UCSD-AML1 (cell line): ENCODE results near the gene COL6A2.

ENCODE experiments used
- DNase-seq: peaks from one replicate; lab custom pipeline; 2025; ENCODE audit not compliant: unreplicated experiment; lab: John Stamatoyannopoulos, UW

Gene COL6A2

GRCh38 chr21:46124083-46124925, 26.4 kb downstream of the COL6A2 start:
- no peak for DNase-seq

- DNase-seq = no peak
Measured at GRCh38 chr21:46124926-46125845, 27.3 kb downstream of the COL6A2 start.

GRCh38 chr21:46125846-46126301, 28.0 kb downstream of the COL6A2 start:
- no peak for DNase-seq

GRCh38 chr21:46126309-46127238, 28.7 kb downstream of the COL6A2 start:
- no peak for DNase-seq

GRCh38 chr21:46127239-46128105, 29.6 kb downstream of the COL6A2 start:
- no peak for DNase-seq

- no peak for DNase-seq
Measured at GRCh38 chr21:46128106-46128932, 30.4 kb downstream of the COL6A2 start.

GRCh38 chr21:46128933-46129571, 31.1 kb downstream of the COL6A2 start:
- no peak for DNase-seq

- no peak for DNase-seq
Measured at GRCh38 chr21:46129846-46130651, 32.1 kb downstream of the COL6A2 start.

- DNase-seq = no peak
Measured at GRCh38 chr21:46130831-46131587, 33.1 kb downstream of the COL6A2 start.

- no peak for DNase-seq
Measured at GRCh38 chr21:46131588-46131837, 33.6 kb downstream of the COL6A2 start.

- no peak for DNase-seq
Measured at GRCh38 chr21:46131838-46132651, 34.1 kb downstream of the COL6A2 start.

- DNase-seq = no peak
Measured at GRCh38 chr21:46135782-46136395, 38.0 kb downstream of the COL6A2 start.

GRCh38 chr21:46136739-46137349, 38.9 kb downstream of the COL6A2 start:
- DNase-seq = no peak

- DNase-seq = no peak
Measured at GRCh38 chr21:46137908-46138307, 40.0 kb downstream of the COL6A2 start.

- DNase-seq = no peak
Measured at GRCh38 chr21:46138383-46138970, 40.6 kb downstream of the COL6A2 start.
